ENCODE data around the gene CAV1.

CAV1 gene

DNA sequence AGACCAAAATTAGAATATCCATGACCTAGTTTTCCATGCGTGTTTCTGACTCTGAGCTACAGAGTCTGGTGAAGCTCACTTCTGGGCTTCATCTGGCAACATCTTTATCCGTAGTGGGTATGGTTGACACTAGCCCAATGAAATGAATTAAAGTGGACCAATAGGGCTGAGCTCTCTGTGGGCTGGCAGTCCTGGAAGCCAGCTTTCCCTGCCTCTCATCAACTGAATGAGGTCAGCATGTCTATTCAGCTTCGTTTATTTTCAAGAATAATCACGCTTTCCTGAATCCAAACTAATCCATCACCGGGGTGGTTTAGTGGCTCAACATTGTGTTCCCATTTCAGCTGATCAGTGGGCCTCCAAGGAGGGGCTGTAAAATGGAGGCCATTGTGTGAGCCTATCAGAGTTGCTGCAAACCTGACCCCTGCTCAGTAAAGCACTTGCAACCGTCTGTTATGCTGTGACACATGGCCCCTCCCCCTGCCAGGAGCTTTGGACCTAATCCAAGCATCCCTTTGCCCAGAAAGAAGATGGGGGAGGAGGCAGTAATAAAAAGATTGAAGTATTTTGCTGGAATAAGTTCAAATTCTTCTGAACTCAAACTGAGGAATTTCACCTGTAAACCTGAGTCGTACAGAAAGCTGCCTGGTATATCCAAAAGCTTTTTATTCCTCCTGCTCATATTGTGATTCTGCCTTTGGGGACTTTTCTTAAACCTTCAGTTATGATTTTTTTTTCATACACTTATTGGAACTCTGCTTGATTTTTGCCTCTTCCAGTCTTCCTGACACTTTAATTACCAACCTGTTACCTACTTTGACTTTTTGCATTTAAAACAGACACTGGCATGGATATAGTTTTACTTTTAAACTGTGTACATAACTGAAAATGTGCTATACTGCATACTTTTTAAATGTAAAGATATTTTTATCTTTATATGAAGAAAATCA, 35.5 kb downstream of the CAV1 start:
- DNase-seq: no peak

DNA sequence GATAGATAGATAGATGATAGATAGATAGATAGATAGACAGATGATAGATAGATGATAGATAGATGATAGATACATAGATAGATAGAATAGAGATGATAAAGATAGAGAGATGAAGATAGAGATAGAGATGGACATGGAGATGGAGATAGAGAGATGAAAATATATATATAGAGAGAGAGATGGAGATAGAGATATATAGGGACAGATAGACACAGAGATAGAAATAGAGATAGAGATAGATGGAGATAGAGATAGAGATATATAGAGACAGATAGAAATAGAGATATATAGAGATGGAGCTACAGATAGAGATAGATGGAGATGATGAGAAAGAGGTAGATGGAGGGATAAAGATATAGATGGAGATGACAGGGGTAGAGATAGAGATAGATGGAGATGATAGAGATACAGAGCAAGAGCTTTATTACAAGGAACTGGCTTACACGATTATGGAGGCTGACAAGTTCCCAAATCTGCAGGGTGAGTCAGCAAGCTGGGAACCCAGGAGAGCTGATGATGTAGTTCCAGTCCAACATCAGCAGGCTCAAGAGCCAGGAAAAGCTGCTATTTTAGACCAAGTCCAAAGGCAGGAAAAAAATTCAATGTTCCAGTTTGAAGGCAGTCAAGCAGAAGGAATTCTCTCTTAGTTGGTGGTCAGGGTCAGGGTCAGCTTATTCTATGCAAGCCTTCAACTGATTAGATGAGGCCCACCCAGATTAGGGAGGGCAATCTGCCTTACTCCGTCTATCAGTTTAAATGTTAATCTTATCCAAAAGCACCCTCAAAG, 37.1 kb downstream of the CAV1 start:
- no peak for DNase-seq

DNA sequence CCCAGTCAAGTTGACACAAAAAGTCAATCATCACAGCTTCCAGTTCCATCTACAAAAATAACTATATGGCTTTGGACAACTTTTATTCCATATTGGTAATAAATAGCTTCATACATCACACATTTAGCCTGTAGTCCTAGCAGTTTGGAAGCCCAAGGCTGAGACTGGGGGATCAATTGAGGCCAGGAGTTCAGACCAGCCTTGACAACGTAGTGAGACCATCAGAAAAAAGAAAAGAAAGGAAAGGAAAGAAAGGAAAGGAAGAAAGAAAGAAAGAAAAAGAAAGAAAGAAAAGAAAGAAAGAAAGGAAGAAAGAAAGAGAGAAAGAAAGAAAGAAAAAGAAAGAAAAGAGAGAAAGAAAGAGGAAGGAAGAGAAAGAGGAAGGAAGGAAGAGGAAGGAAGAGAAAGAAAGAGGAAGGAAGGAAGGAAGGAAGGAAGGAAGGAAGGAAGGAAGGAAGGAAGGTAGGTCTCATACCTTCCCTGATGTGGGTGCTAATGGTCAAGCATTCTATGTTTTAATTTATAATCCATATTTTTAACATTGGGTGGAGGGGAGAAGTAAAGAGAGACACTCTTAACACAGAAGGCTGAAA, 37.8 kb downstream of the CAV1 start:
- no peak for DNase-seq

DNA sequence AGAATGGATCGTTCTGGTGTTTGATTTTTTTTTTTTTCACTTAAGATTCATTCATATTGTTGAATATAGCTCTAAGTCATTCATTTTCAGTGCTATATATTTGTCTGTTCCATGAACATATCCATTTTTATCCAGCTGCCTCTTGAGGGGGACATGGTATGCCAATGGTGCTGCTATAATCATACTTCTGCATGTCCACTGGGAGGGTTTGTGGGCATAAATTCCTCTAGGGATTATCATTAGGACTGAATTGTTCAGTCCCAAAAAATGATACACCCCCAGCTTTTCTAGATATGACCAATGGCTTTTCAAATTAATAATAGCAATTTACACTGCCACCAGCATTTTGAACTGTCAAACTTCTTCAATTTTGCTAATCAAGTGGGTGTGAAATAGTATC, 41.1 kb downstream of the CAV1 start:
- DNase-seq: no peak

DNA sequence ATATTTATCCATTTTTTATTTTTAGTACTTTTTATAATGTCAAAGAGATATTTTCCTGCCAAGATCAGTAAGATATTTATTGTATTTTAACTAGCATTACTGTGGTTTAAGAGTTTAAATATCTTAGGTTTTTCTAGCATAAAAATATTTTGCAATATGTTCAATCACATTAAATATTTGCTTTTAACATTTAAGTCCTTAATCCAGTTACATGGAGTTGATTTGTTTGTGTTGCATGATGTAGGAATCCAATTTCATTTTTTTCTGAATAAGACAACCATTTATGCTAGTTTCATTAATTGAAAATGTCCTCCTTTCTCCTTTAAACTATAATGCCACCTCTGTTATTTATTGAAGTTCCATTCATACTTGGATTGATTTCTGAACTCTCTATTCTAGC, 41.8 kb downstream of the CAV1 start:
- no peak for DNase-seq

DNA sequence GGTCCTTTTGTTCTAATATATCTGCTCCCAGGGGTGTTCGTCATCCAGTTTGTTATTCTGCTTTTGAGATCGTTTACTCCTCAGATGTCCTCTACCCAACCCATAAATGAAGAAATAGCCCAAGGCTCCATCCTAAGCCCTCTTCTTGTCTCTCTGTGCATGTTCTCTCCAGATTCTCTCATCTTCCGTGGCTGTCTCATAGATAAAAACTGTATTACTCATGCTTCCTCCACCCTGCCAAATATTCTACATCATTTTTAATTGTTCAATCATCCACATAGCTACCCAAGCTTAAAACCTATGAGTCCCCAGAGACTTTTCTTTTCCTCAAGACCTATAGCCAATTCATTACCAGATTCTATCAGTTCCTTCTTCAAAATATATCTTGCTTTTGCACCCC, 44.9 kb downstream of the CAV1 start:
- no peak for DNase-seq

DNA sequence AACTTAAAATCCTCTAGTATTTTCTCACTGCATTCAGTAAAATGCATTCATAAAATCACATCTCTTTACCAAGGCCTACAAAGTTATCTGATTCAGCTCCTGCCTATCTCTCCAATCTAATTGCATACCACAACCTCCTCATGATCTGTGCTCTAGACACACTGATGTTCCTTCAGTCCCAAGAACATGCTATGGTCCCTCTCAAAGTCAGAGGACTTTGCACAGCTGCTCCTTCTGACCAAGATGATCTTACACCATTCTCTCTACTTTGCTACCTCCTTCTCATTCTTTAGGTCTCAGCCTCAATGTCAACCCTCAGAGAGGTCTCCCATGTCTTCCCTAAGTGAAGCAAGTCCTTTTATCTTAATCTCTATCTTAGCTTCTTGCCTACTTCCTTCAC, 45.5 kb downstream of the CAV1 start:
- no peak for DNase-seq

DNA sequence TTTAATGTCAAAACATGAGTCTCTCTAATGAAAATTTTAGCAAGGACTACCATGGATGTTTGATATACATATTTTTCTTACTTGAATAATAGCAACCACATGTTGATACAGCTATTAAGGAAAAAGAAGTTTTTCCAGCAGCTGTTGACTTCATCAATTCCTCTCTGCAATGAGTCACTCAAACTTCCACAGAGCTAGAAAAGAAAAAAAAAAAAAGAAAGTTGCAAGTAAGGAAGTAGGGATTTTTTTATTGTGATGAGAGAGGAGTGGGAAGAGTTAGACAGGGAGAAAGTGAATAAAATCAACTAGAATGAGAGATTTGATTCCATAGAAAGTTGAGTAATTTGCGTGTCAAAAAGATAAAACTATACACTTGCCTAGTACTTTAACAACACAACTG, 46.2 kb downstream of the CAV1 start:
- DNase-seq: no peak

DNA sequence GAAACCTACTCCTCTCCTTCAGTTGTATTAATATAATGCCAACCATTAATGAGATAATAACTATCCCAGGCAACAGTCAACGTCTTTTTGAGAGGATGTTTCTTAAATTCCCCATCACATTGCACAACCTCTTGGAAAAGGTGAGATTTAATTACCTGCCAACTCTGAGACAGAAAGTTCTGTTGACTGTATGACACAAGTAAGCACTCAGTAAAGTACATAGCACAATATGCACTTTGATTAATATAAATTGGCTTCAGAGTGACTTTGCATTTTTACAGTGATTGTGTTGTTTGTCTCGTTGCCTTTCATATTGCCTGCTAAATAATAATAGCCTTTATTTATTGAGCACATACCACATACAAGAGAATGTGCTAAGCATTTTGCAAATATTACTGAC, 46.7 kb downstream of the CAV1 start:
- no peak for DNase-seq

DNA sequence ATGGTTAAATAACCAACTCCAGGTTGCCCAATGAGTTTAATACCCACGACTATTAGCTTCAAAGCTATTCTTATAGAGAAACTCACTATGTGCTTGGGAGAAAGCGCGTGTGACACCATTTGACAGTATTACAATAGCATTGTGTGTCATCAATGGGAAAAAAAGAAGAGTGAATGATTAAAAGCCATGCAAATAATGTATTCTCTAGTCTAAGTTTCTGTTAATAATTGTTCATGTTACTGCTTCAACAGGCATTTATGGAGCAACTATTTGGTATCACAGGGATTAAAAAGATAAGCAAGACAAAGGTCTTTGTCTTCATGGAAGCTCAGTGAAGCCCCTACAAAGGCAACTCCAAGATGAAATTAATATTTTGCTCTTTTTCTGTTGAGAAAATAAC, 47.2 kb downstream of the CAV1 start:
- DNase-seq: no peak

DNA sequence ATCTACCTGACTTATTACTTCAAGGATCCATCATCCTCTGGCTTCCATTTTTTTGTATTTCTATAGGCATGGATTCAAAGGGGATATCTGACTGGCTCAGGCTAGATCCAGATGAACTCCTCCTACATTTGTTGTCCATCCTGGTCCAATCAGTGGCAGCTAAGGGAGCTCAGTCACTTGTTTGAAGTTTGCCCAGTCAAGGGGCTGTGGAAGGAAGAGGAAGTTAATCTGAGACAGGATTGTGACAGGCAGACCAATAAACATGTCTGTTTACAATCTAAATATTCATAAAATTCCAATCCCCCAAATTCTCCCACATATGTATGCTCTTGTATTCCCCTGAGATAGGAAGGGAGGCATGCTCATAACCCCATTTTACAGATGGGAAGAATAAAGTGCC, 48.7 kb downstream of the CAV1 start:
- DNase-seq: no peak

DNA sequence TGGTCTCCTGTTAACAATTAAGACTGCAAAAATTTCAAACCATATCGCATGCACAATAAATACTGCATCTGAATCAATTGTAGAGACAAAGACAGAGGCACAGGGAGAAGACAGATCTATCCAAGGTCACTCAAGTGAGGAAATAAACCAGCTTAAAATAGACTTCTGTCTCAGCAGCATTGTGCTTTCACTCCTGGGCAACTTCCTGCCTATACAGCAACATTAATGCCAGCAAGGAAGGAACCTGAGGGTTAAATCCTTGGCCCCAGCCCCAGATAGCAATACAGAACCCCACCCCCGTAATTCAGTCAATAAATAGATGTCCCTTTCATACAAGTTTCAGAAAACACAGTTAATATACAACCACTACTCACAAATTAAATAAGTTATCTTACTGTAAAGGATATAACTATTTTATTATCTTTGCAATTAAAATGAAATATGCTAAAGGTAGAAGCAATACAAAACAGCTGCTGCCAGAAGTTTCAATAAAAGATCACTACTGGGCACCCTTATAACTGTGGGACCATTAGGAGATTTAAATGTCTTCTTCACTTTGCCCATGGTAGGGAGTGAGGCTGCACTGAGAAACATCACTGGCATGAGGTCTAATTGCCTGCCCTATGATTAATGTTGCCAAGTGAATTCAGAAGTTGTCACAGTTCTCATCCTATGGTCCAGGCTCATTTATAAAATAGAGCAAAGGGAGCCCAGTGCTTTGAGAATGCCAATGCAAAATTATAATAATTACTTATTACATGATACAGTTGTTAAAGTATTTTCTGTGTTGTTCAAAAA, 49.4 kb downstream of the CAV1 start:
- DNase-seq: no peak

DNA sequence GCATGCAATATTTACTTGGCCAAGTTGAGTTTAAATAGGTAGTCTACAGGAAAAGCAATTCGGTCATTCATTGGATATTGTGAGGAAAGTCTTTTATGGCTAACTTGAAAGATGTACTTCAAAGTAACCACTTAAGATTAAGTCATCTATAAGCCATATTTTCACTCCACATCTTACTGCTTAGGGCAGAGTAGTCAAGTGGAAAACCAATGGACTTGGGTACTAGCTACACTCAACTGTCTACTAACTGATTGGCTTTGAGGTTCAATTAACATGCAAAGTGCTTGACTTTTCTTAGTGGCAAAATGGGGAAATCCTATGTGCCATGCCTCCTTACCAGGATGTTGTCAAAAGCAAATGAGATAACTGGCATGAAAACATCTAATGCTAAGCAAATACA, 51.0 kb downstream of the CAV1 start:
- no peak for DNase-seq

DNA sequence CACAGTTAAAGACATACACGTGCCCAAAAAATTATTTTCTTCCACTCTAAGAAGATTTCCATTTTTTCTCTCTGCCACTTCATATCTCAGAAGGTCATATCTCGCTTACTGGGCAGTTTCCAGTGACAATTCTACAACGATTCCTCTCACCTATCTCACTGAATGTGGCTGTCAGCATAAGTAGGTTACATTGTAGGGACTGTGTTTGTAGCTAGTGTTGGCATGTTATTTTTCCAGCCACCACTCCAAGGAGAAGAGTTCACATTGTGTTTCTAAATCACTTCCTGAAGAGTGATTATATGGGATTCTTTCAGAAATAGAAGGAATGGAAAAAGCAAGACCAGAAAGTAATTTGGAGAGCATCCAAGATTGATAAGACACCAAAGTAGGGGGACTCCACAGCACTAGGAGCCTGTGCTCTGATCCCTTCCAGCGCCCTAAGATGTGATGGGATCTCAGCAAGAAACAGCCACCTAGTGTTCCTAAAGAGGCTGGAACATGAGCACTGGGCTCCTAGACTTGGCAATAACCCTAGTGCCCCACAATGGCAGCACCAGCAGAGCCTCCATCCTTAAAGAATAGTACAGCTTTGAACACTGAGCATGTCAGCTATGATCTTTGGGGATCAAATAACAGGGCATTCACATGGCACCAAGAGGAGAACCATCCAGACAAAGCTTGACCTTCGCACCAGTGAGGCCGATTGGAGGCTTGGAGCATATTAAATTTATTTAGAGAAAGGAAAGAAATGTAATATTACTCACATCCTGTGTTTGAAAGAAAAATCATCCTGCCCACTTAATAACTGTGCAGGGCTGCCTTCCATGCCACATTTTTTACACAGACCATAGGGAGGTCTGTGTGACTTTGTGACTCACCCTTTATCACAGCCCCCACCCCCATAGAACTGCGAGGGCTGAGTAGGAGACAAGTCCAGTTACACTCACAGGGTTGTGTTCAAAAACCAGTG, 51.8 kb downstream of the CAV1 start:
- DNase-seq: no peak

DNA sequence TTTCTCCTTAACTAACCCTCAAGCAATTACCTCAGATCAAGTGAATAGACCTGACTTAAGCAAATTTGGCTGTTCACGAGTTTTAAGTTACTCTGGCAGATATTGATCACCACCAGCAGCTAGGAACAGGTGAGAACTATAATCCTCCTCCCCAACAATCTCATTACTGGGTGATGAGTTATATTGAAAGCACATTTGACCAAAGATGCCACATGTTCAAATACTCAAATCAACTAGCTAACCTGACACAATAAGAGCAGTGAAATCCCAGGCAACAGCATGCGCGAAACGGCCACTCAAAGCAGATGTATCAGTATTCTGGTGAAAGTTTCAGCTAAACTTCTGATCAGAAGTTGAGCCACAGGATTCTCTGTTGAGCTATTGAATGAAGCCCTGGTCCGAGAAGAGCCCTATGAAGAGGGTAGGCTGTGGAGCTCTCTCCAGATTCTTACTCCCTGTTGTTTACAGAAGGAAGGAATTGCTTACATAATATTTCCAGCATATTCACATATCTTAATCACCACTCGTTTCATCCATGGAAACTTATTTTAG, 52.6 kb downstream of the CAV1 start:
- DNase-seq: no peak

DNA sequence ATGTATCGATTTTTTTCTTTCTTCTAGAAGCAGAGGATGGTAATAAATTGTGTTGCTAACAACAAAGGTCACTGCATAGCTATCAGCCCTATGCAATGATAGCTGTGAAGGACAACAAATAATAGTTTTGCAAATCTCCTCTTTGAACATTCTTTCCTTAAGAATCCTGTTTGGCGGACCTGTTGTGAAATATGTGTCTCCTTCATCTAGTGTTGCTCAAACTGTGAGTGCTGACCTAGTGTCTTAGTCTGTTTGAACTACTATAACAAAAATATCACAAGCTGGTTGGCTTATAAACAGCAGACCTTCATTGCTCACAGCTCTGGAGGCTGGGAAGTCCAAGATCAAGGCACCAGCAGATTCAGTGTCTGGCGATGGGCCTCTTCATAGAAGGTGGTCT, 53.7 kb downstream of the CAV1 start:
- DNase-seq: no peak

DNA sequence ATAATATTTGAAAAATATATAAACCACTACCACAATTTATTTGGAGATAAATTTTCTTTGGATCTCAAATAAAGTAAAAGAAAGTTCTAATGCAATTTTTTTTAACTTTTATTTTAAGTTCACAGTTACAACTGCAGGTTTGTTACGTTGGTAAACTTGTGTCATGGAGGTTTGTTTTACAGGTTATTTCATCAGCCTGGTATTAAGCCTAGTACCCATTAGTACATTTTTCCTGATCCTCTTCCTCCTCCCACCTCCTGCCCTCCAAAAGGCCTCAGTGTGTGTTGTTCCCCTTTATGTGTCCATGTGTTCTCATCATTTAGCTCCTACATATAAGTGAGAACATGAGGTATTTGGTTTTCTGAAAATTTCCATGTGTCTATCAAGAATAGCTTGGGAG, 54.5 kb downstream of the CAV1 start:
- DNase-seq: no peak

DNA sequence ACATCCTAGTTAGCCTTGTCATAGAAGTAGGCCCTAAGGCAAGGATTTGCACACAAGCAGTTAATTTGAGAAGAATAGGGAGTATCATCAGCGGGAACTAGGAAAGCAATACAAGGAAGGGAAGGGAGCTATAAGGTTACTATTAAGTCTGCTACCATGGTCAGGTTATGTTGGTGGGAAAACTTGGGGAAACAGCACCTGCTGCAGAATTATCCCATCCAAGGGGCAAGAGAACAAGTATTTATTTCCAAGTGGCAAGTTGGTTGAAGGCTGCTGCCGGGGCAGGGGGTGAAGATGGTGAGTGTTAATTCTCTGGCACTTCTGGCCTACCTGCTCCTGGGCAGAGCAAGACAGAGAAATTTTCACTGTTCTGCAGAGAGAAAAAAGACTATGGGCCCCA, 55.0 kb downstream of the CAV1 start:
- no peak for DNase-seq

DNA sequence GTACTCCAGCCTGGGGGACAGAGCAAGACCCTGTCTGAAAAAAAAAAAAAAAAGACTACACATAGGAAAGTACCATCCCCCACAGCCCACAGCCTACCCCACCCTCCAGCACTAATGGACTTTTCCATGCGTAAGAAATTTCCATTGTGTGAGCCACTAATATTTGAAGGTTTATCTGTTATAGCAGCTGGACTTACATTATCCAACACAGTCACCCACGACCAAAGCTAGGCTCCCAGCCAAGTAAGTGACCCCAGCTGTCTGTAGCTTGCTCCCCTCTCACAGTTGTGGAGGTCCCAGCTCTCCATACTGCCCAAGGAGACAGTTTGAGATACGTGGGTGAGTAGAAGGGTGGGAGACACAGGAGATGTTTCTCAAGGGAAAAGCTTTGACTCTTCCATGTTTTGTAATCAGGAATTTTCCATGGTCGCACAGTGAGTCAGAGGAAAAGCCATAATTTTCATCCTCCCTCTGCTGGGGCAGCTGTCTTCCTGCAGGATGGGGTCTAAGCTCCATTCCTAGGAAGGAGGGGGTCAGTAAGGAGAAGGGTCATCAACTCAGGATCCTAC, 57.4 kb downstream of the CAV1 start:
- no peak for DNase-seq

DNA sequence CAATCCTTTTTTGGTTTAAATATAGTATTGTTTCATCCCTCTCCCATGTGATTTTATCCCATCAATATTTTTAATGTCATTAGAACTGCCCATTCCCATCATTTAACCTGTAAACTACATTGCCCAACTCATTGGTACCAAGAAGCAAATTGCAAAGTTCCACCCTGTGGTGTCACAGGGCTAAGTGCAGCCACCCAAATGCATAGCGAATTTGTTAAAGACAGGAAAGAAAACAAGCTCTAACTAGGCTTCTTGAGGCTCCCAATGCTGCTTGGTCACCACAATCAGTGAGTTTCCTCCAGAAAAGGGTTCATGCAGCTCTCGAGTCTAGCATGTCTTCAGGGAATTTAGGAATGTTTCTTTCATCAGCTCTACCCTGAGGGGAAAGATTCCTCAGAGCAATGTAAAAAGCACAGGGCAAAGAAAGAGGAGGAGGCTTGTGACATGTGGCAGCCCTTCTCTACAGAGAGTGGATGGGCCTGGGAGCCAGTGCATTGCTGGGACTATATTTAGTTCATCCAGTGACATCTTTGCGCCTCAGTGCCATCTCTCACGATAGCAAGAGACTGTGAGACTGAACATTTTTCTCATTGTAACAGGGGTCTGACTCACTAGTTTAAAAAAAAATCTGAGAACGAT, 58.1 kb downstream of the CAV1 start:
- DNase-seq: no peak

DNA sequence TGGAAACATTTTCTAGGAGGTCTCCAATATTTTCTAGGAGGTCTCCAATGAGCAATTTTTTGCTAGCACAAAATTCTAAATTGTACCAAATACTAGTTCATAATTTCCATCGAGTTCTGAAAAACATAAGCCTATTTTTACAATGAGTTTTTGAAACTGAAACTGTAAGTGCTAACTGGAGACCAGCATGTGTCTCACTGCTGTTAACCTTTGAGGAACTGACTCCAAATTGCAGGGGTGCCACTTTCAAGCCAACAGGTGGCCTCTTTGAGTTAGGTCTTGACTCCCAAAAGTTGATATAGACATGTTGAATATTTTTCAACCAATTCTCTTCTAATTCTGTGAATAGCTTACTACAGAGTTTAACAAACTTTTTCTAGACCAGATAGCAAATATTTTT, 58.8 kb downstream of the CAV1 start:
- no peak for DNase-seq
